Trophoblast cell (in vitro differentiated cells and primary cell): ENCODE data around the gene EPB41L4B.

Experiments used
- DNase-seq, 2 donors: peaks; one replicate each; pipeline ENCODE4 v3.0.0-alpha.2; 2016
- H2AFZ ChIP-seq: 2 replicates; pipeline ENCODE4 v1.6.1; 2013; ENCODE audit warnings: low read length, moderate library complexity, mild to moderate bottlenecking; ENCODE audit not compliant: insufficient read depth, poor library complexity
- H2AK5ac ChIP-seq: 2 replicates; pipeline ENCODE4 v1.6.1; 2013; ENCODE audit warnings: mild to moderate bottlenecking, low read length
- H2BK120ac ChIP-seq: 2 replicates; pipeline ENCODE4 v1.6.1; 2013; ENCODE audit warnings: low read length, mild to moderate bottlenecking, moderate library complexity; ENCODE audit not compliant: insufficient read depth, poor library complexity
- H2BK12ac ChIP-seq: 2 replicates; pipeline ENCODE4 v1.6.1; 2013; ENCODE audit warnings: mild to moderate bottlenecking, low read length, moderate library complexity
- H2BK5ac ChIP-seq: 2 replicates; pipeline ENCODE4 v1.6.1; 2013; ENCODE audit warnings: low read length, low read depth, moderate library complexity, mild to moderate bottlenecking; ENCODE audit not compliant: poor library complexity
- H3K14ac ChIP-seq: 2 replicates; pipeline ENCODE4 v1.6.1; 2013; ENCODE audit warnings: mild to moderate bottlenecking, low read length
- H3K18ac ChIP-seq: 2 replicates; pipeline ENCODE4 v1.6.1; 2013; ENCODE audit warnings: mild to moderate bottlenecking, low read length
- H3K23ac ChIP-seq: 2 replicates; pipeline ENCODE4 v1.6.1; 2013; ENCODE audit warnings: low read length
- H3K27ac ChIP-seq: 2 replicates; pipeline ENCODE4 v1.5.1; 2013; ENCODE audit warnings: low read depth, mild to moderate bottlenecking, inconsistent platforms, low read length, moderate library complexity
- H3K27me3 ChIP-seq: 2 replicates; pipeline ENCODE4 v1.6.1; 2013; ENCODE audit warnings: inconsistent platforms, mild to moderate bottlenecking, low read length, moderate library complexity; ENCODE audit not compliant: insufficient read depth
- H3K36me3 ChIP-seq, 2 experiments: 1 replicate in 1 of 2; 2 replicates in 1 of 2; pipeline ENCODE4 v1.6.1; 2013; ENCODE audit warnings: low read length in 2 of 2, mild to moderate bottlenecking in 2 of 2, moderate library complexity in 1 of 2; ENCODE audit not compliant: insufficient read depth in 2 of 2, control insufficient read depth in 1 of 2
- H3K4ac ChIP-seq: 2 replicates; pipeline ENCODE4 v1.6.1; 2013; ENCODE audit warnings: low read depth, mild to moderate bottlenecking, low read length, moderate library complexity
- H3K4me1 ChIP-seq, 2 experiments: 1 replicate in 1 of 2; 2 replicates in 1 of 2; pipeline ENCODE4 v1.6.1; 2013; ENCODE audit warnings: low read length in 2 of 2, mild to moderate bottlenecking in 2 of 2, moderate library complexity in 1 of 2; ENCODE audit not compliant: insufficient read depth in 2 of 2, control insufficient read depth in 1 of 2
- H3K4me2 ChIP-seq: 2 replicates; pipeline ENCODE4 v1.6.1; 2013; ENCODE audit warnings: inconsistent platforms, mild to moderate bottlenecking, low read length, moderate library complexity
- H3K4me3 ChIP-seq: 2 replicates; pipeline ENCODE4 v1.5.1; 2013; ENCODE audit warnings: mild to moderate bottlenecking, low read depth, low read length, inconsistent platforms
- H3K79me1 ChIP-seq: one replicate; pipeline ENCODE4 v1.6.1; 2013; ENCODE audit warnings: low read length
- H3K79me2 ChIP-seq: 2 replicates; pipeline ENCODE4 v1.6.1; 2013; ENCODE audit warnings: low read length, mild to moderate bottlenecking; ENCODE audit not compliant: control insufficient read depth, insufficient read depth, poor library complexity
- H3K9ac ChIP-seq: 2 replicates; pipeline ENCODE4 v1.6.1; 2013; ENCODE audit warnings: mild to moderate bottlenecking, low read length
- H3K9me3 ChIP-seq: 2 replicates; pipeline ENCODE4 v1.6.1; 2013; ENCODE audit warnings: low read depth, mild to moderate bottlenecking, control low read depth, inconsistent platforms, low read length; ENCODE audit not compliant: insufficient read depth
- H4K12ac ChIP-seq: 2 replicates; pipeline ENCODE4 v1.6.1; 2013; ENCODE audit warnings: low read depth, mild to moderate bottlenecking, low read length, moderate library complexity
- H4K8ac ChIP-seq: 2 replicates; pipeline ENCODE4 v1.6.1; 2013; ENCODE audit warnings: low read depth, mild to moderate bottlenecking, low read length, moderate library complexity
- H4K91ac ChIP-seq: one replicate; pipeline ENCODE4 v1.6.1; 2013; ENCODE audit warnings: low read depth, mild to moderate bottlenecking, low read length, moderate library complexity
- WGBS: extraction: QIAGEN DNeasy Blood & Tissue Kit; methylation state at CpG from one replicate; pipeline ENCODE4 v1.1.7; 2013; ENCODE audit warnings: missing lambda C conversion rate; ENCODE audit not compliant: insufficient read length, insufficient coverage; ENCODE audit errors: extremely low coverage; 5-methylcytosine and 5-hydroxymethylcytosine counted together

Gene EPB41L4B

DNA sequence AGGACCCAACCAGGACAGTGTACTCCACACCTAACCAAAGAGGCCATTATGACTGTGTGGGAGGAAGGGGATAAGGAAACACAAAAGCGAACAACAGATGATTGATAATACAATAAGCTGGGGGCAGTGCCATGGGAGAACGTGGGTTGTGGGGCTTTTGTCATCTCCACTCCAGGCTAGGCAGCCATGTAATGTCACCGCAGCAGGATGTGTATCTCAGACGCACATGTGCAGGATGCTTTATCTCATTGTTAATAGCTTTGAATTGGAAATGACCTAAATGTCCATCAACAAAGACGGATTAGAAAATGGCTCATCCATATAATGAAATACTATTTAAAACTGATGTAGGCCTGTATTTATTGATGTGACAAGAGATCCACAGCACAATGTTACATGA is 51.0 kb downstream of the EPB41L4B start:
- Histone ChIP-seq H2BK5ac (no peak overlapping the region), H3K79me2 (no peaks in the 10 kb centered on the region), H3K9me3 (no peaks in the 10 kb centered on the region), H3K23ac (no peak overlapping the region), H2AK5ac (no peak overlapping the region), H2BK12ac (no peak overlapping the region), H3K14ac (no peak overlapping the region), H4K12ac (no peak overlapping the region), H3K27ac (no peak overlapping the region), H3K79me1 (no peaks in the 10 kb centered on the region), H3K4me2 (no peak overlapping the region), H2AFZ (no peak overlapping the region), H3K18ac (no peak overlapping the region), H4K91ac (no peak overlapping the region), H3K27me3 (no peaks in the 10 kb centered on the region), H3K4ac (no peak overlapping the region), H3K4me1 (peaks cover 0 to 5% of the 10 kb centered on the region in 2 experiments), H3K9ac (no peak overlapping the region), H4K8ac (no peak overlapping the region), H3K4me3 (no peak overlapping the region), H3K36me3 (peaks cover 1 to 4% of the 10 kb centered on the region in 2 experiments), H2BK120ac (no peak overlapping the region)
- no CpG with 5 or more reads among the region's 5 CpGs for WGBS
- no peak for DNase-seq

DNA sequence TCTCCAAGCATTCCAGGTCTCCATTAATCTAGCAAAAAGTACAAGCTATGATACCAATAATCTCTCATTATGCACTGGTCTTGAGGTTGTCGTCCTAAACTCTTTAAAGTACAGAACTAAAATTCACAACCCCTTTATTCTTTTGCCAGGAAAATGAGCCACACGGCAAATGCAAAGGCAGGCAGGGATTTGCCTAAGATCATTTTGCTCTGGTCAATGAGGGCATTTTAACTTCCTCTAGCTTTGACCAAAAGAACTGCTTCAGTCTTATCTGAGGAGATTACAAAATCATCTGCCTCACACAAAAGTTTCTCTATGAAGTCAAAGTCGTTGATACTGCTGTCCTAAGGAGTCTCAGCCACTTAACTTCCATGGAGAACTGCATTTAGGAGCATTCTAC is 51.8 kb downstream of the EPB41L4B start:
- no peak overlapping the region for H4K8ac ChIP-seq
- no peak overlapping the region for H2AK5ac ChIP-seq
- H3K4ac ChIP-seq: no peak overlapping the region
- H3K4me1 ChIP-seq: peaks cover 0 to 5% of the 10 kb centered on the region in 2 experiments
- no peak overlapping the region for H3K4me2 ChIP-seq
- no peak overlapping the region for H2BK120ac ChIP-seq
- no peak overlapping the region for H2BK5ac ChIP-seq
- H3K36me3 ChIP-seq: peaks cover 1 to 4% of the 10 kb centered on the region in 2 experiments
- H3K4me3 ChIP-seq: no peak overlapping the region
- no peak overlapping the region for H3K18ac ChIP-seq
- no peaks in the 10 kb centered on the region for H3K9me3 ChIP-seq
- H4K91ac ChIP-seq: no peak overlapping the region
- no peak overlapping the region for H3K27ac ChIP-seq
- no CpG with 5 or more reads among the region's 3 CpGs for WGBS
- no peaks in the 10 kb centered on the region for H3K79me1 ChIP-seq
- no peak overlapping the region for H2BK12ac ChIP-seq
- no peak overlapping the region for H2AFZ ChIP-seq
- no peaks in the 10 kb centered on the region for H3K79me2 ChIP-seq
- H3K14ac ChIP-seq: no peak overlapping the region
- no peaks in the 10 kb centered on the region for H3K27me3 ChIP-seq
- no peak for DNase-seq
- no peak overlapping the region for H3K9ac ChIP-seq
- no peak overlapping the region for H3K23ac ChIP-seq
- H4K12ac ChIP-seq: no peak overlapping the region

DNA sequence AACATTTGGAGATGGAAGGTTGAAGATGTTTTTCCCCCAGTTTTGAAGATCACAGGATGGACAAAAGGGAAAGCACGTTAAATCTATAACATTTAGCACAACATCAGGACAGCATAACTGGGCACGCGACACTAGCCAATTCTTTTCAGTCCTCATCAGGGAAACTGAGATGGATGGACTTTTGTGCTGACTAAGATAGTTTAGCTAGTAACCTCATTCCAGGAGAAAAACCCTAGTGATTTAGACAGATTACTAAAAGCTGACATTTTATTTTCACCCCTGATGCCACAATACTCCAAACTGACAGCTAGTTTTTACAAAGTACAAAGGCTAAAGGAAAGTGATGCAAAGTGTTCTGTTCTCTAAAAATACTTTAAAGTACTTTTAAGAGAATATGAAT is 53.3 kb downstream of the EPB41L4B start:
- Histone ChIP-seq H4K8ac (no peak overlapping the region), H3K9me3 (no peaks in the 10 kb centered on the region), H3K4me3 (no peak overlapping the region)

DNA sequence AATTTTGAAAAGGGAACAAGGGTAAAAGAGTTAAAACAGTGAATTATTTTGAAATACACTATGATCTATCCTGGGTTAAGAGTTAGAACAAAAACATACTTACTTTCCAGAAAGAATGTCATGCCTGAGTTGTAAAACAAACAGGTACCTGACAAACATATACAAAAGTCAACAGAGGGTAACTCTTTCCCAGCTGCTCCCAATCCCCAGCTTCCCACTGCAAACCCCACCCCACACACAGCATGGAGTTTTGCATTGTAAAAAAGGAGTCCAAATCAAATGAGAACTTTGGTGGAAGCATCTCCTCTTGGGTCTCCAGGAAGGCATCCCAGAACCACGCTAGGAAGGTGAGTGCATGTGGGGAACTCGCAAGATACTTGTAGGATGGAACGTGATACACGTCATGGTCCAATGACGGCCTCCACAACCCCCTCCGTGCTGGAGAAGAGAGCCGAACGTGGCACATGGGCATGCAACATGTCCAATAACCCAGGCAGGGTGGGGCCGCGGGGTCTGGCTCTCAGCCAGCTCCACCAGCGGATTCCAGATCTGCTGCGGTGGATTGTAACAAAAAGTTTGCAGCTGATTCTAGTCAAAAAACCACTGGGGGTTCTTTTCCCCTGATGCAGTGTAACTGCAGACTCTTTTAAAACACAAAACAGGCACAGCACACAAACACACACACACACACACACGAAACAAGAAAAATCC is 55.8 kb downstream of the EPB41L4B start:
- no peak for DNase-seq
- H4K8ac ChIP-seq: no peak overlapping the region

More for the DNA sequence above, 53.3 kb downstream of the EPB41L4B start:
- H3K18ac ChIP-seq: no peak overlapping the region
- no peak overlapping the region for H4K91ac ChIP-seq
- no peak overlapping the region for H2BK12ac ChIP-seq
- no peak overlapping the region for H2BK120ac ChIP-seq
- H3K79me1 ChIP-seq: no peaks in the 10 kb centered on the region
- no peaks in the 10 kb centered on the region for H3K79me2 ChIP-seq
- H3K14ac ChIP-seq: no peak overlapping the region
- no peaks in the 10 kb centered on the region for H3K27me3 ChIP-seq
- no peak overlapping the region for H2AFZ ChIP-seq
- H3K36me3 ChIP-seq: peaks cover 1 to 4% of the 10 kb centered on the region in 2 experiments
- no peak overlapping the region for H2BK5ac ChIP-seq
- H3K4me1 ChIP-seq: peaks cover 0 to 5% of the 10 kb centered on the region in 2 experiments
- DNase-seq: no peak
- no CpG with 5 or more reads among the region's 3 CpGs for WGBS
- H3K9ac ChIP-seq: no peak overlapping the region
- H4K12ac ChIP-seq: no peak overlapping the region
- no peak overlapping the region for H2AK5ac ChIP-seq
- H3K23ac ChIP-seq: no peak overlapping the region
- no peak overlapping the region for H3K27ac ChIP-seq
- no peak overlapping the region for H3K4ac ChIP-seq
- no peak overlapping the region for H3K4me2 ChIP-seq

More for the DNA sequence above, 55.8 kb downstream of the EPB41L4B start:
- Histone ChIP-seq H3K4me2 (no peak overlapping the region), H3K79me1 (no peaks in the 10 kb centered on the region), H3K4me1 (no peaks in the 10 kb centered on the region), H3K79me2 (no peaks in the 10 kb centered on the region), H2BK5ac (no peak overlapping the region), H2BK12ac (no peak overlapping the region), H3K4me3 (no peak overlapping the region), H3K27me3 (no peaks in the 10 kb centered on the region), H3K27ac (no peak overlapping the region), H3K4ac (no peak overlapping the region), H3K36me3 (peaks cover 1 to 4% of the 10 kb centered on the region in 2 experiments), H2AK5ac (no peak overlapping the region), H3K14ac (no peak overlapping the region), H3K9me3 (no peaks in the 10 kb centered on the region), H4K12ac (no peak overlapping the region), H3K23ac (no peak overlapping the region), H2AFZ (no peak overlapping the region), H4K91ac (no peak overlapping the region), H3K18ac (no peak overlapping the region), H2BK120ac (no peak overlapping the region), H3K9ac (no peak overlapping the region)
- no CpG with 5 or more reads among the region's 13 CpGs for WGBS
